GM21737 (cell line): ENCODE data around the gene SPEG.
A peak's percentile ranks its signal among the peaks of the same experiment; 100 is the strongest.

ENCODE experiments used
- ATAC-seq: cut with Tn5 transposase; IDR thresholded peaks from one replicate; pipeline ENCODE4 v1.9.1; 2021; ENCODE audit warnings: mild to moderate bottlenecking, moderate library complexity; ENCODE audit not compliant: unreplicated experiment

Gene SPEG

DNA sequence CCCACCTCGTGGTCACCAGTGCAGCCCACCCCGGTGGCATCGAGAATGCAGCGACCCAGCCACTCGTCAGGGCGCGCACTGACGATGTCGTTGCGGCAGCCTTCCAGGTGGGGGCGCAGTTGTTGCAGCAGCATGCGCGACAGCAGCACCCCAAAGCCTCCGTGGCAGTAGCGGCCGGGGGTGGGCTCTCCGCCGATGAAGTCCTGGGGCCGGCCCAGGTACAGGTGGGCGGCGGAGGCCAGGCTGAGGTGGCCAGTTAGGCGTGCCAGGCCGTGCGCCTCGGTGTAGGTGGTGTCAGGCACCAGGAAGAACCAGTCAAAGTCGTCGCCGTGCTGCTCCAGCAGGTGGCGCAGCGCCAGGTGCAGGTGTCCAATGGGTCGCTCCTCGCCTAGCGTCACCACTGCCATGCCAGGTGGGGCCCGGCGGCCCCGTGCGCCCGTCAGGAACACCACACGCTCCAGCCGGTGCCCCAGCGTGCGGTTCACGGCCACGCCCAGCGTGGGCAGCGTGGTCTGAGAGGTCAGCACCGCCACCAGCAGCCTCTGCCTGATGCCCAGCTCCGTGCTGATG, 107.1 kb downstream of the SPEG start:
- peak; percentile 47 for ATAC-seq

DNA sequence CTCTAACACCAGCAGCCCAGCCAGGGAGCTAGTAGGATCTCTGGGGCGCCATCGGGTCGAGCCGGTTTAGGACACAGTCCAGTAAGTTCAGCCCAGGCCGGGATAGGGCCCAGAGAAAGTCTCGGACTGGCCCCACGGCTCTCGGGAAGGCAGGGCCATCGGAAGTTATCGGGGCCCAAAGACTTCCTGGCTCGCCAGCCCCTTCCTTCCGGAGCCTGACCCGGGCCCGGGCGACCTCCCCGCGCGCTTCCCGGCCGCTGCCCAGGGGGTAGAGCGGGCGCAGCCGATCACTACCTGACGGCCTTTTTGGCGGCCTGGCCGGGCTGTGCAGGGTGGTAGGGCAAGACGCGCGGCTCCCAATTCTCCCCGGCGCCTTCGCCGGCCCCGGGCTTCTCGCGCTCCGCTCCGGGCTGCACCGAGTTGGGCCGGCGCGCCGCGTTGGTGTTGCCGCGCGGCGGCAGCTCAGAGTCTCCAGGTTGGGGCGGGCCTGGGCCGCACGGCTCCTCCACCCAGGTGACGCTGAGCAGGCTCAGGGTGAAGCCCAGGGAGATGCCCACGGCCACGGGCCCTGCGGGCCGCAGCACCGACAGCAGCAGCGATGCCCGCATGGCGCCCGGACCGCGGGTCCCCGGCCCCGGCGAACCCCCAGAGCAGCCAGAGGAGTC, 108.4 kb downstream of the SPEG start:
- ATAC-seq: peak; percentile 25

DNA sequence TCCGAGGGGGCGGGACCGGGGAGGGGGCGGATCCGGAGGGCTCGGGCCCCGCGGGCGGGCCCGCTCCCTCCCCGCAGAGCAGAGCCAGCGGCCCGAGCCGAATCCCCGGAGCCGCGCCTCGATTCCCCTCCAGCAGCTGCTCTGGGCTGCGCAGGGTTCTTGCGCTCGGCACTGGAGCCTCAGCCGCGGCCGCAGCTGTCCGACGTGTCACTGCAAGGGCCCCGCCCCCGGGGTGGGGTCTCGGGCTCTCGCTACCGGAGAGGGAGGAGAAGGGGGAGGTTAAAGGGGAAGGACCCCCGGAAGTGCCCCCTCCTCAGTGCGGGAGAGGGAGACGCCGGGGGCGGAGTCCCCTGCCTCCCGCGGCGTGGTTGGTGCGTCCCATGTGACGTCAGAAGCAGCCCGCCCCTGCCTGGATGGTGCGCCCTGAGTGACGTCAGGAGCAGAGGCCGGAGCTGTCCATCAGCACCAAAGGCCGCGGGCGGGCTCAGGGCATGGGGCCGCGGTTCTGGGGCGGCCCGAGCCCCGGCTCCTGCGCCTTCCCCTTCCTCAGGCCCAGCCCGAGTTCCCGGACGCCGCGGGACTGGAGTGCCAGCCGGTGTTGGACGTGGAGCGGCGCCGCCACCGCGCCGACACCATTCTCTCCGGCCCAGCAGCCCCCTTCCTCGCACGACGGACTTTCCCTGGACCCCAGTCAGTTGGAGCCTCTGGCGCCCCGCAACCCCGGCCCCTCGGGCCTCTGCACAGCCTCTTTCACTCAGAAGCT, 109.1 kb downstream of the SPEG start, which contains the start of the genes CHPF and TMEM198:
Gene CHPF, minus strand, starts transcription at position 214 of the 763 bp plus-strand sequence. CDS start 271 bp downstream, outside the sequence.
Gene TMEM198, plus strand, starts transcription at position 433 of the 763 bp plus-strand sequence. CDS start 700 bp downstream, outside the sequence.
- peak; percentile 61 for ATAC-seq

DNA sequence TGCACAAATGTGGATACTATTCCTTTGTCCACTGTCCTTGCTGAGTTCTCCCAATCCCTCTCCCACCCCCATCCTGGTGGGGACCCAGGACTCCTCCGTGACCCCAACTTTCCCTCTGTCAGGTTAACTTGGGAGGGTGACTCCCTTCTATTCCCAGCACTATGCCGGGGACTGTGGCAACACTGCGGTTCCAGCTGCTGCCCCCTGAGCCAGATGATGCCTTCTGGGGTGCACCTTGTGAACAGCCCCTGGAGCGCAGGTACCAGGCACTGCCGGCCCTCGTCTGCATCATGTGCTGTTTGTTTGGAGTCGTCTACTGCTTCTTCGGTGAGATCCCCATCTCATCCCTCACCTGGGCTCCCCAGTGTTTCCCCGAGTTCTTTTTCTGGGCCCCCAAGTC, 109.9 kb downstream of the SPEG start:
- ATAC-seq: no peak

DNA sequence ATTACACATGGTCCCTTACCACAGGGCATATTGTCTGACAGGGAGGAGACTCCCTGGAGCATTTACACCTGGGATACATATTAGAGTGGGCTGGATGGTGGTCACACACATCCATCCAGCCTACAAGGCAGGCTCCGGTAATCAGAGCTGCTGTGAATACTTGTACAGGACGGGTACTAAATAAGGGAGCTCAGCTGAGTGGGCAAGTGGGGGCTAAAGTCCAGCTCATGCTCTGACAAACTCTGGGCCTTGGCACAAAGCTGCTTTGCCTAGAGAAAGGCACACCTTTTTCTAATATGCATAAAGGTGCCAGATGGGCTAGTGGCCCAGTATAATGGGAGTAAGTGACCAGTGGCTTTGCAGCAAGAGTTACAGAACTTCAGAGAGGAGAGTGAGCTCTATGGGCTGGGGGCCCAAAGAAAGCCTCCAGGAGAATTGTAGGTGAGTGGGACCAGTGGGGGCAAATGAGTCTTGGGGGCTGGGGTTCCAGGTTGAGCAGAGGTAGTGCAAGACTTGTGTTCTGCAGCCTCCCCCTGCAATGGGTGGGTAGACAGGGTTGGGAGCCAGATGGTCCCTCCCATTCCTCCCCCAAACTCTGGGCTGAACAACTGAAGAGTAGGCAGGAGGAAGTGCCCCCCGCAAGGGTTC, 110.8 kb downstream of the SPEG start:
- ATAC-seq: no peak

GRCh38 chr2:219545943-219546352, 111.3 kb downstream of the SPEG start:
- no peak for ATAC-seq

DNA sequence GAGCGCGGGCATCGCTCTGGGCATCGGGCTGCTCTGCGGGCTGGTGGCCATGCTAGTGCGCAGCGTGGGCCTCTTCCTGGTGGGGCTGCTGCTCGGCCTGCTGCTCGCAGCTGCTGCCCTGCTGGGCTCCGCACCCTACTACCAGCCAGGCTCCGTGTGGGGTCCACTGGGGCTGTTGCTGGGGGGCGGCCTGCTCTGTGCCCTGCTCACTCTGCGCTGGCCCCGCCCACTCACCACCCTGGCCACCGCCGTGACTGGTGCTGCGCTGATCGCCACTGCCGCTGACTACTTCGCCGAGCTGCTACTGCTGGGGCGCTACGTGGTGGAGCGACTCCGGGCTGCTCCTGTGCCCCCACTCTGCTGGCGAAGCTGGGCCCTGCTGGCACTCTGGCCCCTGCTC, 113.0 kb downstream of the SPEG start:
- no peak for ATAC-seq
